GM21390 (cell line): ENCODE measurements around the gene DUSP9.
"Not testable (repeated sequence)": the region's sequence is repeated elsewhere in the genome, so short reads cannot be mapped to it uniquely, and the experiment has no call there.

Experiments used
- ATAC-seq: cut with Tn5 transposase; IDR thresholded peaks from one replicate; pipeline ENCODE4 v1.9.1; 2021; ENCODE audit not compliant: unreplicated experiment

DUSP9 gene

DNA sequence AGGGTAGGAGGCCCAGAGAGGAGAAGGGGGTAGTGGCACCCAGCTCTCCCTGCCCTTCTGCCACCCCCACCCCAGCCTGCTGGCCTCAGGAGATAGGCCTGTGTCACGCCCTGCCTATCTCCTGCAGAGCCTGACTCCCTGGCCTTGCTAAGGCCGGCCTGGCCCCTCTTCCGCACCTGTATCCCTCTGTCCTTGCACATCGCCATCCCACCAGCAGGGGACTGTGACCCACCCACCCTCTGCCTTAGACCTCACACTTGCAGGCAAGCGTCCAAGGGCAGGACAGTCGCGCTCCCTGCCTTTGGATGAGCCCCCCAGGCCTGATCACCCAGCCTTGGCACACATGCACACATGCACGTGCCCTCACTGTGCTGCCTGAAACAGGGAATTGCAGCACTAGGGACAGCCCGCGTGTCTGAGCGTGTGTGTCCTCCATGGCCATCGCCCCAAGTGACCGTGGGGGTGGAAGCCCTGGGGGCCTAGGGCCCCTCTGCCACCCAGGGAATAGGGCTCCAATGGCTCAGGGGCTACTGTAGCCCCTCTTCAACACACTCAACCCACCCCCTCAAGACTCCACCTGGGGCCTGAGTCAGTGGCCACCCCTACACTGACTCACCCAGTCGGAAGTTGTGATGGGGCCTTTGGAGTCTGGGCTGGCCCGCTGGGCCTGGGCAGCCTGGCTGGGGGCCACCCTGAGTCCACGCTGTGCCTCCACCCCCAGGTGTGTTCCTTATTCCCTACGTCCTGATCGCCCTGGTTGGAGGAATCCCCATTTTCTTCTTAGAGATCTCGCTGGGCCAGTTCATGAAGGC is 42.9 kb downstream of the DUSP9 start:
- ATAC-seq = no peak

GRCh38 chrX:153690466-153690865 is 43.5 kb downstream of the DUSP9 start:
- no peak for ATAC-seq

DNA sequence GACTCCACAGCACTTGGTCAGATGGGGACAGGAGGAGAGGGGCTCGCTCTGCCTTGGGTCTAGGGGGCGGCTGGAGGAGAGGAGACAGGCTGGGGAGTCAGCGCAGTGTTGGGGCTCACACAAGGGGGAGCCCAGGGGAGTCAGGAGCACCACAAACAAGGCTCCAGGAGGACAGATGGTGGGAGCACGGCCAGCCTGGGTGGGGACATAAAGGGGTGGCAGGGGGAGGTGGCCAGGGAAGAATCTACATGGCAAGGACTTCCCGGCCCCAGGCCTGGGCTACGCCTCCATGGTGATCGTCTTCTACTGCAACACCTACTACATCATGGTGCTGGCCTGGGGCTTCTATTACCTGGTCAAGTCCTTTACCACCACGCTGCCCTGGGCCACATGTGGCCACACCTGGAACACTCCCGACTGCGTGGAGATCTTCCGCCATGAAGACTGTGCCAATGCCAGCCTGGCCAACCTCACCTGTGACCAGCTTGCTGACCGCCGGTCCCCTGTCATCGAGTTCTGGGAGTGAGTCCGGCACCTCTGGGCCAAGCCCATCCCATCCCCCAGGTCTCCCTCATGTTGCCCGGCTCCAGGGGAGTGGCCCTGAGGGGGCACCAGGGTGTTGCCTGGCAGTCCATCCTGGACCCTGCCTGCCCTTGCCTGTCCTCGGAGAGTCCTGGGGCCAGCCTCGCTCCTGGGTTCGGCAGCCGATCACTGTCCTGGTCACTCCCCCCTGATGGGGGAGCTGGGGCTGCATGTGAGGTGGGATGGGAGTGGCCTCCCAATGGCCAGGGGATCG is 44.2 kb downstream of the DUSP9 start:
- ATAC-seq = not testable (repeated sequence)

DNA sequence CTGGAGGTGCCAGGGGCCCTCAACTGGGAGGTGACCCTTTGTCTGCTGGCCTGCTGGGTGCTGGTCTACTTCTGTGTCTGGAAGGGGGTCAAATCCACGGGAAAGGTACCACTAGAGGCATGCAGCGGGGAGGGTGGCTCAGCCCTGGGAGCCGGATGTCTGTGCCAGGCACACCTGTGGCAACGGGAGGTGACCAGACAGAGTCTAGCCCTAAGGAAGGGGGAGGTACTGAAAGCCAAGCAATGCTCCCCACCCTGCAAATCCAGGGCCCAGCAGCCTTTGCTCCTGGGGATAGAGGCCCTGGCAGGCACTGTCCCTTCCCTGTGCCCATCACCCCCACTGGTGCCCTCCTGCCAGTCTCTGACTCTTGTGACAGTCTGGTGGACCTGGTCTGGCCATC is 45.0 kb downstream of the DUSP9 start:
- ATAC-seq = no peak

DNA sequence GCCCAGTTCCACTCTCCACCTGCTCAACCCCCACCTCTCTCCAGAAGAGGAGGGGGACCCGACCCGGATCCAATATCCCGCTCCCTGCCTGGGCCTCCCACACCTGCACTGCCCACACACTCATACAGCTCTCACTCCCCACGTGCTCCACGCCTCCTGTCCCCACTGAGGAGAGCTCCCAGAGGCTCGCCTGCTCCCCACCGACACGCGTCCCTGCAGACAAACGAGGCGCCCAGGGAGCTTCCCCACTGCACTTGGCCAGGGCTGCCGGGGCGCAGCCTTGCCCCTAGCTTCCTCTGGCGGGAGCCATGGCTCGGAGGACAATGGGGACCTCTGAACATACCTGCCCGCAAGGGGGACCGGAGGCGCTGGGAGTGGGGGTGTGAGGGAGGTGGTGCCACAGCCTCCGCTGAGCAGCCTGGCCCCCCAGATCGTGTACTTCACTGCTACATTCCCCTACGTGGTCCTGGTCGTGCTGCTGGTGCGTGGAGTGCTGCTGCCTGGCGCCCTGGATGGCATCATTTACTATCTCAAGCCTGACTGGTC is 45.7 kb downstream of the DUSP9 start:
- no peak for ATAC-seq

GRCh38 chrX:153693216-153694086 is 46.4 kb downstream of the DUSP9 start:
- no peak for ATAC-seq

GRCh38 chrX:153694256-153694655 is 47.3 kb downstream of the DUSP9 start:
- not testable (repeated sequence) for ATAC-seq

GRCh38 chrX:153694687-153695270 is 47.8 kb downstream of the DUSP9 start:
- no peak for ATAC-seq

GRCh38 chrX:153696100-153696499 is 49.1 kb downstream of the DUSP9 start:
- ATAC-seq = no peak

DNA sequence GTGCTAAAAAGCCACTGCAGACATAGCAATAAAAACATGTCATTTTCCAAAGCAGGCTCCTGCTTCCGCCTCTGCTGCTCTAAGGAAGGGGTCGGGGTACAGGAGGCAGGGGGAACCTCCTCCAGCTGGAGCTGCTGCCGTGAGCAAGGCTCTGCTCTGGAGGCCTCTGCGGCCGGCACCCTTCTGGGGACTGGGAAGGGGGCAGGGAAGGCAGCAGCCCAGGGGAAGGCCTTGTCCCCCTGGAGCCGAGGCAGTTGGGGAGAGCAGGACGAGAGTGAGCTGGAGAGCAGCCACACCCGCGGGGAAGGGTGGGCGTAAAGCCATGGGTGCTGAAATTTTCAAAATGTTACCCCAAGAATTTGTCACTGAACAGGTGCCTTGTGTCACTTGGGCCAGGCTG is 49.5 kb downstream of the DUSP9 start:
- ATAC-seq = not testable (repeated sequence)

- ATAC-seq = not testable (repeated sequence)
Observed at GRCh38 chrX:153696986-153697722, 50.2 kb downstream of the DUSP9 start.

DNA sequence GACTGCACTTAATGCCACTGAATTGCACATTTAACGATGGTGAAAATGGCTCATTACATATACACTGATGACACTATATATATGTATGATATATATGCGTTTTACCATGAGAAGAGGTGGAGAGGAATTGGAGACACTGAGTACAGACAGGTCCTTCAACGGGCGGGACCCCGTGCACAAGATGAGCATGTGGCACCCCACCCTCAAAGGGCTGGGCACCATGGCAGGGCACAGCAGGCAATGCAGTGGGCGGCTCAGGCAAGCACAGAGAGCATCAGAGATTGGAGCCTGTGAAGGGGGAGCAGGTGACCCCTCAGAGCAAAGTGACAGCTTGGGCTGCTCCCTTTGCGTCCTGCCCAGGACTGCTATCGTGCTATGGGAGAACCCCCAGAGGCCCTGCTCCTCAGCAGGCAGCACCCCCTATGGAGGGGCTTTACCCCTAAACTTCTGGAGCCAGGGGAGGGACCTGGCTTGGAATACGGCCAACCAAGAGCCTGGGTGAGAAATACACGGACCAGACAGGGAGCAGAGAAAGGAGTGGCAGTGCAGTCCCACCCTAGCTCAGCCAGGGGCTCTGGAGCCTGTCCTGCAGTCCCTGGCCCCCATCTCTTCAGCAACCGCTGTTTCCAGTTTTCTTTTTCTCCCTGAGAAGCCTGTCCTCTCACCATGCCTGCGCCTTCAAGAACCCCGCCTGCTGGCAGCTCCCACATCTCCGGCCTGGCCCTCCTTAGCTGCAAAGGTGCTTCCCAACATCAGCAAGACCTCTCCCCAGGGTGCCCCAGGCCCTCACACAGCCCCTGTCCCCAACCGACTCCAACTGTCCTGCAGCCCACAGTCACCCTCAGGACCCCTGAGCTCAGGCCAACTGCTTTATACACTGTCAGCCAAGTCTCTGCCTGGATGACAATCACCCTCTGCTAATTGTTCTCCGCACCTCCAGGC is 51.2 kb downstream of the DUSP9 start:
- no peak for ATAC-seq

DNA sequence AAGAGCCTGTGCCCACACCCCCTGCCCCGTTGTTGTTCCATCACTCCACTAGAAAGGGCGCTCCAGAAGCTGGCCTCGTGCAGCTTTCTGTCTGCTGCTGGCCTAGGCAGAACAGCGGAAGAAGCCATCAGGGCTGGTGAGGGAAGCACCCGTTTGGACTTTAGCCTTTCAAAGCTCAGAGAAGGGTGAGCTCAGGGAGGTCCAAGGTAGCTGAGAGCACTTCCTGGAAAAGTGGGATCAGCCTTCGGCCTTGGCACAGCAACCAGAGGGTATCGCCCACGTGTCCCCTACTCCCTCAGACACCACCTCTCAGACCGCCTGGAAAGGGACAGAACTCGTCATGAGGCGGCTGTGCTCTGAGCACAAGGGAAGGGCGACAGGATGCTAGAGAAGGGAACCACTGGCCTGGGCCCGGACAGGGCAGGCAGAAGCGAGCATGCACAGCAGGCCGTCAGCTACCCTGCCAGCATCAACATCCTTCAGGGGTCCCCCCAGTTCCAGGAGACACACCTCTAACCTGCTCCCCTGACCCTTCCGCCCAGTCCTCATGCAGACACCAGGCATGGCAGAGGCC is 52.3 kb downstream of the DUSP9 start:
- ATAC-seq = not testable (repeated sequence)

GRCh38 chrX:153699784-153700371 is 52.9 kb downstream of the DUSP9 start:
- not testable (repeated sequence) for ATAC-seq

DNA sequence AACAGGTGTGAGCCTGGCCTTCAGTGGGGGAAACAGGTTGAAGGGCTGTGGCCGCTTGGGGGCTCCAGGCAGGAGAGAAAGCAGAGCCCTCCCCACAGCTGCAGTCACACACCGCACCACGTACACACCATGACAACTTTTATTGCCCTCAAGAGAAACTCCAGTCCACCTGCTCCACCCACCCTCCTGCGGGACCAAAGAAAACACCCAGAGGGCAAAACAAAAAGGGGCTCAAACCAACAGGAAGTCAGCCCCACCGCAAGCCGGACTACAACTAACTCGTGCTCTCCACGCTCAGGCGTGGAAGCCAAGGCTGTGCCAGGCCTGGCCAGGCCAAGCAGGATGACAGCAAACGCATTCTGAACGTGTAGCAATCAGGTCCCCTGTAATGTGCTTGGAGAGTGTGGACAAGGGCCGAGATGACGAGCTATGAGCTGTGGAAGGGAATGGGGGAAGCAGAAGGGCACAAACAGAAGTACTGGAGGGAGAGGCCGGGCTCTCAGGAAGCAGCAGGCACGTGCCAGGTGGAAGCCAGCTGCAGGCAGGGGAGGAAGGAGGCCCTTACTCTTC is 53.5 kb downstream of the DUSP9 start:
- ATAC-seq = no peak
